Measurements from ENCODE around the gene PCDH15.

PCDH15 gene

DNA sequence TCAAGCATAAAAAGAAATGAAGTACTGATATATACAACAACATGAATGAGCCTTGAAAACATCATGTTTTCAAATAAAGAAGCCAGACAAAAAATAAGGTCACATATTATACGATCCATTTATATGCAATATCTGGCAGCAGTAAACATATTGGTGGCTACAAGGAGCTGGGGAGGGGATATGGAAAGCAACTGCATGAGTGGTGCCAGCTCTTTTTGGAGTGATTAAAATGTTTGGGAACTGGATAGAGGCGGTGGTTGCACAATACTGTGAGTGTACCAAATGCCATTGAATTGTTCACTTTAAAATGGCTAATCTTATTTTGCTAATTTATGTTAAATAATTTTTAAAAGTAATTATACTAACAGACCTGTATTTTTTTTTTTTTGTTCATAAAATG, 481.7 kb downstream of the PCDH15 start:
- no peak for DNase-seq (ENCODE audit: low read depth)
- H3K4me3 ChIP-seq (ENCODE audit: low read depth, low read length) = no peak overlapping the region
- TF ChIP-seq CTCF (IDR thresholded peaks at IDR 0.05; ENCODE audit: control insufficient read depth, extremely low read depth, insufficient read depth) = no peak

DNA sequence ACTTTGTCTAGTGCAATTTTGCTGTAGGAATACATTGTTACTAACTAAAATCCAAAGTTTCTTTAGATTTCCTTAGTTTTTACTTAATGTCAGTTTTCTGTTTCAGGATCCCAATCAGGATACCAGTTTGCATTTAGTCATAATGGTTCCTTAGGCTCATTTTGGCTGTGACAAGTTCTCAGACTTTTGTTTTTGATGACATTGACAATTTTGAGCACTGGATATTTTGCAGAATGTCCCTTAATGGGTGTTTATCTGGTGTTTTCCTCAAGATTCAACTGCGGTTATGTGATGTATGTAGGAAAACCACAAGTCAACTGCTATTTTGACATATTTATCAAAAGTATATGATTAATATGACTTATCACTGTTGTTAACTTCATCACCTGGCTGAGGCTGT, 482.6 kb downstream of the PCDH15 start:
- no peak overlapping the region for H3K4me3 ChIP-seq (ENCODE audit: low read depth, low read length)
- DNase-seq (ENCODE audit: low read depth) = no peak
- TF ChIP-seq CTCF (IDR thresholded peaks at IDR 0.05; ENCODE audit: control insufficient read depth, extremely low read depth, insufficient read depth) = no peak

- TF ChIP-seq CTCF (IDR thresholded peaks at IDR 0.05; ENCODE audit: control insufficient read depth, extremely low read depth, insufficient read depth) = no peak
- DNase-seq (ENCODE audit: low read depth) = no peak
- H3K4me3 ChIP-seq (ENCODE audit: low read depth, low read length) = no peak overlapping the region
Observed at GRCh38 chr10:54314430-54314829, 486.6 kb downstream of the PCDH15 start.

DNA sequence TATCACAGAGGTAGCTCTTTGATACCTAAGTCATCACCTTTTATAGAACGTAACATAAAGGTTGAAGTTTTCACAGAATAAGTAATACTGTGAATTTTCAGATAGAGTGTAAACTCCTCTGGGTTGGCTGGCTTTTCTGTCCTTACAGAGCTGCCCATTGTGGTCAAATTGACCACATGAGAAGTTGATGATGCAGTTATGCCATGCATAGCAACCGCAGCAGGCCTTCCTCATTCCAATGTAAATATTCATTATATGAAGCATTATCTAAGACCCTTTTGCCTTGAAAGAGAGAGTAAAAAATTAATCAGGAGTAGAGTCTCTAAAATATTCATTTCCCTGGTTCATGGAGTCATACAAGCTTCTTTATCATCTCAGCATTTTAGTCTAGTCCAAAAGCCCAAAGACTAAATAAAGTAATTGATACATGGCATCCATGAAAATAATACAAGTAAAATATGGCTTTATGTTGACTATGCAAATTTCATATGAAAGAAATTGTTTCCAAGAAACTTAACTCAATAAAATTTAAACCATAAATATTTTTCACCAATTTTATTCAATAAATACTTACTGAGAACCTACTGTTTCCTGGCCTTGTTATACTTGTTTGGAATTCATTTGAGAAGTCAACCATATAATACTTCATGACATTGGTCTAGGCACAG, 516.4 kb downstream of the PCDH15 start:
- no peak for DNase-seq (ENCODE audit: low read depth)
- TF ChIP-seq CTCF (IDR thresholded peaks at IDR 0.05; ENCODE audit: control insufficient read depth, extremely low read depth, insufficient read depth) = no peak
- no peak overlapping the region for H3K4me3 ChIP-seq (ENCODE audit: low read depth, low read length)

- no peak for TF ChIP-seq CTCF (IDR thresholded peaks at IDR 0.05; ENCODE audit: control insufficient read depth, extremely low read depth, insufficient read depth)
- no peak for DNase-seq (ENCODE audit: low read depth)
- H3K4me3 ChIP-seq (ENCODE audit: low read depth, low read length) = no peak overlapping the region
Observed at GRCh38 chr10:54282012-54282411, 519.0 kb downstream of the PCDH15 start.

DNA sequence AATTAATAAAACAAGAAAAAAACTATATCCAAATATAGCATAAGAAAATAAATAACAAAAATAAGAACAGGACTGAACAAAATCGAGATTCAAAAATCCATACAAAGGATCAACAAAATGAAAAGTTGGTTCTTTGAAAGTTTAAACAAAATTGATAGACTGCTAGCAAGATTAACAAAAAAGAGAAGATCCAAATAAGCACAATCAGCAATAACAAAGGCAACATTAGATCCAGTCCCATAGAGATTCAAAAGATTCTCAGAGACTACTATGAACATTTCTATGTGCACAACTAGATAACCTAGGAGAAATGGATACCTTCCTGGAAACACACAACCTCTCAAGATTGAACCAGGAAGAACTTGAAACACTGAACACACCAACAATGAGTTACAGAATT, 534.6 kb downstream of the PCDH15 start:
- no peak for DNase-seq (ENCODE audit: low read depth)
- no peak for TF ChIP-seq CTCF (IDR thresholded peaks at IDR 0.05; ENCODE audit: control insufficient read depth, extremely low read depth, insufficient read depth)

DNA sequence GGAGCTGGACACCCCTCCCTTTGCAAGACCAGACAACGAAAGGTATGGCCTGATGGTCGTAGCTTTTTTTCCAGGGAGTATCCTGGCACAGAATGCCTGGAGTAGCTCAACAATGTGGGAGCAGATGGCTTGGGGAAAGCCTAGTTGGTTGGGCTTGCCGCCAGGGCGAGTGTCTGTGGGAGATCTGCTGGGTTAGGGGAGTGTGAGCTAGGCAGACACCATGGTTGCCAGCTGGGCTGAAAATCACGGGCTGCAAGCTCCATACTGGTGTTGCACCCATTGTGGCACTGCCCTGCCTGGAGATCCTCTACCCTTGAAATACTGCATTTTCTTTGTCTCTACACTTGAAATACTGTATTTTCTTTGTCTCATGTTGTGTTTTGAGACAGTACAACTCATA, 538.3 kb downstream of the PCDH15 start:
- no peak for DNase-seq (ENCODE audit: low read depth)
- no peak overlapping the region for H3K4me3 ChIP-seq (ENCODE audit: low read depth, low read length)
- TF ChIP-seq CTCF (IDR thresholded peaks at IDR 0.05; ENCODE audit: control insufficient read depth, extremely low read depth, insufficient read depth) = no peak

More for the DNA sequence above, 534.6 kb downstream of the PCDH15 start:
- no peak overlapping the region for H3K4me3 ChIP-seq (ENCODE audit: low read depth, low read length)
